Heart left ventricle (tissue), 16 donors: ENCODE data around the gene RAB11B. TPM values are rescaled to one million over a fixed set of nuclear protein-coding genes. Genes with fewer than 3 reads are reported as not detected.

Source experiments
- ATAC-seq, 4 donors: fragments of 200-7000 bp; cut with Tn5 transposase; one replicate each; pipeline ENCODE4 v1.9.1; 2020 to 2022; ENCODE audit warnings: moderate library complexity in 4 of 4, mild to moderate bottlenecking in 3 of 4, moderate number of reproducible peaks in 1 of 4
- DNase-seq, 5 donors: peaks; one replicate each; pipeline ENCODE4 v3.0.0-alpha.2; 2020
- H3K27ac ChIP-seq, 12 donors: fragments of 200-600 bp; sonication (generic) in 4 of 12; one replicate each; pipeline versions ENCODE4 v1.5.0 to v1.8.0; 2016 to 2022; ENCODE audit warnings: mild to moderate bottlenecking in 2 of 12
- H3K27me3 ChIP-seq, 9 donors: fragments of 200-600 bp; sonication (generic) in 2 of 9; one replicate each; pipeline versions ENCODE4 v1.5.1 to v1.8.0; 2016 to 2022; ENCODE audit warnings: mild to moderate bottlenecking in 3 of 9
- H3K36me3 ChIP-seq, 9 donors: fragments of 200-600 bp; sonication (generic) in 2 of 9; one replicate each; pipeline versions ENCODE4 v1.5.0 to v1.8.0; 2018 to 2022; ENCODE audit warnings: mild to moderate bottlenecking in 2 of 9
- H3K4me1 ChIP-seq, 12 donors: fragments of 200-600 bp; sonication (generic) in 4 of 12; one replicate each; pipeline versions ENCODE4 v1.5.0 to v1.8.0; 2016 to 2022; ENCODE audit warnings: mild to moderate bottlenecking in 3 of 12
- H3K4me3 ChIP-seq, 12 donors: fragments of 200-600 bp; sonication (generic) in 4 of 12; one replicate each; pipeline versions ENCODE4 v1.5.0 to v1.8.0; 2017 to 2022; ENCODE audit warnings: mild to moderate bottlenecking in 9 of 12, moderate library complexity in 4 of 12
- H3K9me3 ChIP-seq, 12 donors: fragments of 200-600 bp; sonication (generic) in 4 of 12; one replicate each; pipeline versions ENCODE4 v1.5.0 to v1.8.0; 2016 to 2022; ENCODE audit warnings: mild to moderate bottlenecking in 1 of 12
- POLR2A ChIP-seq, 2 donors: fragments of 450-650 bp; IDR thresholded peaks; one replicate each; pipeline ENCODE4 v1.6.1; 2017; ENCODE audit warnings: antibody characterized with exemption in 2 of 2, mild to moderate bottlenecking in 2 of 2, moderate library complexity in 2 of 2
- WGBS, 4 donors: extraction: QIAGEN DNeasy Blood & Tissue Kit in 2 of 4; methylation state at CpG; one replicate each; pipeline versions ENCODE4 v1.1.5 to v1.1.7; 2013 to 2018; 5-methylcytosine and 5-hydroxymethylcytosine counted together
- intact Hi-C, 10 donors: fragments of 100-400 bp; cut with DNase I; formaldehyde crosslinking; loops; one replicate each; pipeline versions ENCODE4 v1.11.1 to v1.14.2; 2022
- polyA plus RNA-seq, 2 donors: library from polyadenylated mRNA; stranded (reverse); fragments of 200-250 nt; gene quantifications; one replicate each; pipeline ENCODE4 v1.2.3, GENCODE V29; 2013
- total RNA-seq, 9 donors: library from RNA; depleted of rRNA in 2 of 9; stranded (reverse); fragments of >200 nt in 2 of 9; fragmentation: NEBNext Ultra II Directional in 3 of 9; extraction: Animal tissue kit (Norgen Biotek cat#: 25700) in 3 of 9; gene quantifications; one replicate each; pipeline versions ENCODE4 v1.1.0 to v1.2.4, GENCODE V29; 2016 to 2023
- TF ChIP-seq, protein P1 (sequence below), 12 donors: fragments of 200-600 bp; sonication (generic) in 4 of 12; IDR thresholded peaks; one replicate each; pipeline versions ENCODE4 v1.5.0 to v1.8.0; 2018 to 2022; ENCODE audit warnings: antibody characterized with exemption in 12 of 12, mild to moderate bottlenecking in 5 of 12
- donor health status: ischemic (EF 13 %, LVEDD 7.1; RV severe dilation, severe dysfunction).
- donor health status: healthy with polysubstance abuse.
- donor health status: DM: no; HTN: yes; CAD: no.
- donor health status: DM: no; HTN: no; CAD: no.
- donor health status: ischemic (EF 25% LVEDD 6.9; RV normal size, moderate dysfunction).
- donor health status: ischemic (EF 25% LVEDD 5.7; RV mildly dilated, moderate dysfunction).
- donor health status: healthy.
- donor health status: DM: yes; HTN: yes; CAD: no.
- donor health status: ischemic (EF 35%, LVEDD 5.7; RV mildly dilated, moderate dysfunction).
- donor health status: nonischemic (EF 11% LVEDD 7.7; RV severe dilation, severe dysfunction).
- donor health status: DM: yes; HTN: yes; CAD: no.
- donor health status: PGD.
- donor health status: ischemic (EF 29% LVEDD 5.4; RV normal size, mild dysfunction).
- donor health status: nonischemic (EF 23%, LVEDD 6.1; RV moderate dilation, normal function).

The RAB11B gene
- total and polyA plus RNA-seq, 11 donors, result 56.4 to 159 (median 140) TPM

DNA sequence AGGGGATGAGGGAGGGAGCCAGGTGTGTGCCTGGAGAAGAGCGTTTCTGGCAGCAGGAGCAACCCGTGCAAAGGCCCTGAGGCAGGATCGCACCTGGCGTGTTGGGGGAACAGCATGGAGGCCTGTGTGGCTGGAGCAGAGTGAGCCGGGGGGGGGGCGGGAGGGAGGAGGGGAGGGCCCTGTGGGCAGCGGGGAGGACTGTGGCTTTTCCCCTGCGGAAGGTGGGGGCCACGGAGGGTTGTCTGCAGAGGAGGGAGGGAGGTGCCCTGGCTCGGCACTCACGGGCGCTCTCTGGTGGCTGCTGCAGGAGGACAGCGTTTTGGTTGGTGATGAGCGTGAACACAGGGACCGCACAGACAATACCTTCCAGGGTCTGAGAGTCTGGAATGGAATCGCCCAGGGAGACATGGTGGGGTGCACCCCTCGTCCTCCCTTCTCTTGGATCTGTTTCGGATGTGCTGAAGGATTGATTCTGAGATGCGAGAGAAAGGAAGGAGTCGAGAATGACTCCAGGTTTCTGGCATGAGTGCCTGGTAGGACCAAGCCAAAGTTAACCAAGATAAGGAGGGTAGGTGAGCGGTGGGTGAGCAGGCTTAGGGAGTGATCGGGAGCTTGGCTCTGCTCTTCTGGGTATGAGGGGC lies 6.5 kb downstream of the RAB11B start:
- 58 to 67% (median 61%) methylated on average over 20 to 22 of the region's 22 CpGs for WGBS, 4 donors

DNA sequence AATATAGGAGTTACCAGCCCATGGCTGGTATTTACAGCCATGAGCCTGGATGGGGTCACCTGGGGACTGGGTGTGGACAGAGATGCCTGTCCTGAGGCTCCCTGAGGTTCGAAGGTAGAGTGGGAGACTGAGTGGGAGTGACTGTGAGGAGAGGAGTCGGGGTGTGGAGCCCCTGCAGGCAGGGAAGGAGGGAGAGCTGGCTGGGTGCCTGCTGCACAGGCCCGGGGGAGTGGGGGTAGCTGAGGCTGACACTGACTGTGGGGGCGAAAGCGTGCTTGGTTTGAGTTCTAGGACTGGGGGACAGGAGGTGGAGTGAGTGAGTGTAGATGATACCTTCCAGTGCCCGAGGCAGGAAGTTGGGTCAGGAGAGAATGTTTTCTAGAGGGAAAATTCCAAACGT lies 7.1 kb downstream of the RAB11B start:
- no peak overlapping the region for H3K4me3 ChIP-seq
- peaks cover 14 to 63% (median 56%) of the 10 kb centered on the region in 12 donors for H3K4me1 ChIP-seq
- peak overlapping the region in 6 of 12 donors; percentile 8 to 56 (median 35) for H3K27ac ChIP-seq
- WGBS, 4 donors, result 34 to 48% (median 39%) methylated on average over 7 of the region's 7 CpGs
- no peaks in the 10 kb centered on the region for H3K27me3 ChIP-seq
- intact Hi-C loops, result loop anchor here in 7 of 10 donors (2.0 to 5.0 kb wide), 3 partner anchors 35 to 45 kb away; partner anchors contain the start of gene ANGPTL4 (in 1 of the 7)
- TF ChIP-seq, protein P1, sequence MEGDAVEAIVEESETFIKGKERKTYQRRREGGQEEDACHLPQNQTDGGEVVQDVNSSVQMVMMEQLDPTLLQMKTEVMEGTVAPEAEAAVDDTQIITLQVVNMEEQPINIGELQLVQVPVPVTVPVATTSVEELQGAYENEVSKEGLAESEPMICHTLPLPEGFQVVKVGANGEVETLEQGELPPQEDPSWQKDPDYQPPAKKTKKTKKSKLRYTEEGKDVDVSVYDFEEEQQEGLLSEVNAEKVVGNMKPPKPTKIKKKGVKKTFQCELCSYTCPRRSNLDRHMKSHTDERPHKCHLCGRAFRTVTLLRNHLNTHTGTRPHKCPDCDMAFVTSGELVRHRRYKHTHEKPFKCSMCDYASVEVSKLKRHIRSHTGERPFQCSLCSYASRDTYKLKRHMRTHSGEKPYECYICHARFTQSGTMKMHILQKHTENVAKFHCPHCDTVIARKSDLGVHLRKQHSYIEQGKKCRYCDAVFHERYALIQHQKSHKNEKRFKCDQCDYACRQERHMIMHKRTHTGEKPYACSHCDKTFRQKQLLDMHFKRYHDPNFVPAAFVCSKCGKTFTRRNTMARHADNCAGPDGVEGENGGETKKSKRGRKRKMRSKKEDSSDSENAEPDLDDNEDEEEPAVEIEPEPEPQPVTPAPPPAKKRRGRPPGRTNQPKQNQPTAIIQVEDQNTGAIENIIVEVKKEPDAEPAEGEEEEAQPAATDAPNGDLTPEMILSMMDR (IDR thresholded peaks at IDR 0.05), result no peak
- TF ChIP-seq POLR2A (IDR thresholded peaks at IDR 0.05), result no peak
- no peaks in the 10 kb centered on the region for H3K9me3 ChIP-seq
- ATAC-seq, result no peak
- peaks cover 0 to 33% (median 22%) of the 10 kb centered on the region in 9 donors for H3K36me3 ChIP-seq
- DNase-seq, result no peak

More for the DNA sequence above, 6.5 kb downstream of the RAB11B start:
- no peak overlapping the region for H3K4me3 ChIP-seq
- H3K9me3 ChIP-seq, result no peaks in the 10 kb centered on the region
- peaks cover 0 to 27% (median 16%) of the 10 kb centered on the region in 9 donors for H3K36me3 ChIP-seq
- no peaks in the 10 kb centered on the region for H3K27me3 ChIP-seq
- intact Hi-C loops, result loop anchor here in 8 of 10 donors (1.0 to 5.0 kb wide), 4 partner anchors 34 to 44 kb away; partner anchors contain the start of gene ANGPTL4 (in 1 of the 8)
- ATAC-seq (peak in 3 of 4 donors; percentile 23 to 59 (median 43)), DNase-seq (peak; percentile 49 to 89 (median 66))
- TF ChIP-seq, protein P1 (IDR thresholded peaks at IDR 0.05), result peak; percentile 44 to 73 (median 60)
- TF ChIP-seq POLR2A (IDR thresholded peaks at IDR 0.05), result no peak
- peaks cover 14 to 69% (median 62%) of the 10 kb centered on the region in 12 donors for H3K4me1 ChIP-seq
- peak overlapping the region in 3 of 12 donors; percentile 34 to 56 (median 47) for H3K27ac ChIP-seq

DNA sequence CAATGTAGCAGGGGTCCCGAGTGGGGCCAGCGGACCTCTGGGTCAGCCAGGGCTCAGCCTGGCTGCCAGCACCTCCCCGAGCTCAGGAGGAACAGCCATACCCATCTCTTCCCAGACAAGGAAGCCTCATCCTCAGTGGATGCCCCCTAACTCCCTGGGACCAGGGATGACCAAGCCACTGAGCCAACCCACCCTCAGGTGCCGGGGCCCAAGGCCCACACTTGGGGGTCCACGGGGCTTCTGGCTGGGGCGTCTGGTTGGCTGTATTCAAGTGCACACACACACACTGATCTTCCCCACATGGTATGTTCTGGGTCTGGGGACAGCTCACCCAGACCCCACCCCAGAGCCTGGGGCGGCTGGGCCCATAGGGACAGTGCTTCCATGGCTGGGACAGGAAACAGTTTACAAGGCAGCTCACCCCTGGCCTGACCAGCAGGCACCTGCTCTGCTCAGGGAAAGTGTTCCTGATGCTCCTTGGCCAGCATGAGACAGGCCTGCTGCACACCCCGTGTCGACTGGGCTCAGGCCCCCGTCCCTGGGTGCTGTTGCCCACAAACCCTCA lies 7.7 kb downstream of the RAB11B start:
- peak overlapping the region in 6 of 12 donors; percentile 8 to 56 (median 35) for H3K27ac ChIP-seq
- intact Hi-C loops, result loop anchor here in 7 of 10 donors (2.0 to 5.0 kb wide), 3 partner anchors 36 to 46 kb away; partner anchors contain the start of gene ANGPTL4 (in 1 of the 7)
- H3K27me3 ChIP-seq, result no peaks in the 10 kb centered on the region
- 71 to 78% (median 75%) methylated on average over 7 to 10 of the region's 10 CpGs for WGBS, 4 donors
- TF ChIP-seq, protein P1 (IDR thresholded peaks at IDR 0.05), result no peak
- TF ChIP-seq POLR2A (IDR thresholded peaks at IDR 0.05), result no peak
- DNase-seq (no peak), ATAC-seq (no peak)
- peaks cover 14 to 58% (median 50%) of the 10 kb centered on the region in 12 donors for H3K4me1 ChIP-seq
- H3K36me3 ChIP-seq, result peaks cover 0 to 38% (median 28%) of the 10 kb centered on the region in 9 donors
- H3K4me3 ChIP-seq, result no peak overlapping the region
- no peaks in the 10 kb centered on the region for H3K9me3 ChIP-seq

DNA sequence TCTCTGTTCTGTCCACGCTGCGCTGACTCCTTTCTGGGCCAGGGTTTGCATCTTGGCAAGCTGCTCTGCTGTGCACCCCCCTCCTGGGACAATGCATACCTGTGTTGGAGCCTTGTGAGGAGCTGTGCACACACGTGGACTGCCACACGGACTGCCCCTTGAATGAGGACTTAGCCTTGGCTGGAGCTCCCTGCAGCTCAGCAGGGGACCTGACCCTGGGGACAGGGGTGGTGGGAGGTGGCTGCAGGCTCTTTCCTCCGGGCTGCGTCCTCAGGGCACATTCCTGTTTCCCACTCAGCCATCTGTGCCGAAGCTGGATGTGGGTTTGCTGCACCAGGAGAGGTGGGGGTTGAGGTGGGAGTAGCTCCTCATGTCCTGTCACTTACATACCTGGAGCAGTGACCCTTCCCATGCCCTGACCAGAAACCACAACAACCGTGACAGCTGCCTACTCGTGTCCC lies 8.2 kb downstream of the RAB11B start:
- no peak for DNase-seq
- Histone ChIP-seq H3K27me3 (no peaks in the 10 kb centered on the region), H3K4me1 (peaks cover 9 to 53% (median 45%) of the 10 kb centered on the region in 12 donors), H3K27ac (no peak overlapping the region), H3K9me3 (no peaks in the 10 kb centered on the region), H3K4me3 (no peak overlapping the region), H3K36me3 (peaks cover 0 to 44% (median 33%) of the 10 kb centered on the region in 9 donors)
- WGBS, 4 donors, result 34 to 55% (median 46%) methylated on average over 7 to 9 of the region's 9 CpGs
- intact Hi-C loops, result loop anchor here in 2 of 10 donors (5.0 kb wide), 2 partner anchors 36 to 46 kb away; partner anchors contain the start of gene ANGPTL4 (in 1 of the 2)
- TF ChIP-seq, protein P1 (IDR thresholded peaks at IDR 0.05), result no peak
- no peak for TF ChIP-seq POLR2A (IDR thresholded peaks at IDR 0.05)
- ATAC-seq, result no peak
